Lung (tissue), 12 donors: Measurements from ENCODE around the gene IL17RD. TPM values are rescaled to one million over a fixed set of nuclear protein-coding genes. Genes with fewer than 3 reads are reported as not detected.

Experiments used
- ATAC-seq: fragments of 200-7000 bp; cut with Tn5 transposase; one replicate; pipeline ENCODE4 v1.9.1; 2020; ENCODE audit warnings: moderate number of reproducible peaks; ENCODE audit not compliant: insufficient read depth, low FRiP score
- DNase-seq, 3 donors: peaks; one replicate each; pipeline ENCODE4 v3.0.0-alpha.2; 2013 to 2017
- H3K27ac ChIP-seq, 2 donors: one replicate each; pipeline ENCODE4 v1.5.1; 2013; ENCODE audit warnings: mild to moderate bottlenecking in 2 of 2, moderate library complexity in 2 of 2, control low read depth in 1 of 2, inconsistent platforms in 1 of 2, low read depth in 1 of 2, low read length in 1 of 2
- H3K27me3 ChIP-seq, 3 donors: one replicate each; pipeline ENCODE4 v1.5.1; 2013; ENCODE audit warnings: low read length in 2 of 3; ENCODE audit not compliant: control insufficient read depth in 3 of 3, insufficient read depth in 3 of 3
- H3K36me3 ChIP-seq, 4 donors: one replicate each; pipeline ENCODE4 v1.5.1; 2013; ENCODE audit warnings: low read length in 4 of 4, mild to moderate bottlenecking in 1 of 4, moderate library complexity in 1 of 4; ENCODE audit not compliant: control insufficient read depth in 4 of 4, insufficient read depth in 4 of 4
- H3K4me1 ChIP-seq, 5 donors: one replicate each; pipeline ENCODE4 v1.5.1; 2013; ENCODE audit warnings: low read length in 5 of 5, mild to moderate bottlenecking in 2 of 5, moderate library complexity in 1 of 5; ENCODE audit not compliant: control insufficient read depth in 5 of 5, insufficient read depth in 5 of 5
- H3K4me3 ChIP-seq: one replicate; pipeline ENCODE4 v1.5.1; 2013; ENCODE audit warnings: mild to moderate bottlenecking, control low read depth, moderate library complexity
- H3K9ac ChIP-seq, 2 donors: one replicate each; pipeline ENCODE4 v1.5.1; 2013; ENCODE audit warnings: low read length in 2 of 2, control low read depth in 1 of 2; ENCODE audit not compliant: insufficient read depth in 1 of 2
- H3K9me3 ChIP-seq, 4 donors: one replicate each; pipeline ENCODE4 v1.5.1; 2013; ENCODE audit warnings: low read length in 3 of 4, mild to moderate bottlenecking in 1 of 4, moderate library complexity in 1 of 4; ENCODE audit not compliant: control insufficient read depth in 4 of 4, insufficient read depth in 3 of 4
- WGBS, 2 donors: extraction: QIAGEN DNeasy Blood & Tissue Kit; methylation state at CpG; one replicate each; pipeline ENCODE4 v1.1.7; 2013; 5-methylcytosine and 5-hydroxymethylcytosine counted together
- polyA plus RNA-seq, 2 donors: library from polyadenylated mRNA; stranded (reverse); fragments of 200-250 nt; gene quantifications; one replicate each; pipeline ENCODE4 v1.2.1, GENCODE V29; 2013
- total RNA-seq, 2 donors: library from RNA; depleted of rRNA in 1 of 2; stranded (reverse); fragments of >200 nt in 1 of 2; gene quantifications; one replicate each; pipeline ENCODE4 v1.2.1, GENCODE V29; 2014 to 2021
- TF ChIP-seq, protein P1 (sequence below): IDR thresholded peaks from 2 replicates; pipeline ENCODE4 v1.5.1; 2012; ENCODE audit warnings: mild to moderate bottlenecking; ENCODE audit errors: control extremely low read depth, extremely low read depth
- donor health status: control.
- donor health status: control.
- donor health status: Bipolar disorder and iron deficiency.
- donor health status: healthy.
- donor health status: DM: yes; HTN: yes; CAD: no.

The IL17RD gene
- total and polyA plus RNA-seq, 4 donors: 0.22 to 4.8 (median 1.1) TPM

DNA sequence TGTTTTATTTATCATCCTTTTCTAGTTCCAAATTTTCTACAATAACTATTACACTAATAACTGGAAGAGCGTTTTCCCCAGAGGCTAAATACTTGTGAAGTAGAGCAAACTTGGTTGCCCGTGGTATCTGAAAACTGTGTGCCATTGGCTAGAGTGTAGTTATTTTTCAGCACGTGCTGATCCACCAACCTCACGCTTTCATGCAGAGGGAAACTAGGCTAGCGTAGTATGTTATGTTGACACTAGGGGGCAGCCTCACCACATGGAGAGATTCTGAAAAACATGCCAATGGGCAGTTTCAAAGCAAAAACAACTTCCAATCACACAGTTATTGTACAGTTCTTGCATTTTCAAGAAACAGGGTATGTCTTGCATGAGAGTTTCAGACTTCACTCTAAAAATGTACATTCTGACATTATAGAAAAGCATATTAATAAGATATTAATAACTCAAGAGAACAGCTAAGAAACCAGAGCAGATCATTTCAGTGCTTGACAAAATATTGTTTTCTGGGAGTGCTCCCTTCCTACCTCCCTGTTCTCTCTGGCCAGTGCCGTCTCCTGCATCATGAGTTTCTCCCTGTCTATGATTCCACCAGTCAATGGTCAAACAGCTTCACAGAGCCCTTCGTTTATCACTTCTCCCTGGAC is 65.0 kb downstream of the IL17RD start:
- peak; percentile 86 for ATAC-seq
- 14 to 16% methylated on average over 7 of the region's 7 CpGs for WGBS, 2 donors
- no peaks in the 10 kb centered on the region for H3K27me3 ChIP-seq
- peak; percentile 78 to 88 (median 85) for DNase-seq
- H3K9ac ChIP-seq: no peak overlapping the region
- H3K36me3 ChIP-seq: peaks cover 0 to 32% (median 1%) of the 10 kb centered on the region in 4 donors
- TF ChIP-seq, protein P1, sequence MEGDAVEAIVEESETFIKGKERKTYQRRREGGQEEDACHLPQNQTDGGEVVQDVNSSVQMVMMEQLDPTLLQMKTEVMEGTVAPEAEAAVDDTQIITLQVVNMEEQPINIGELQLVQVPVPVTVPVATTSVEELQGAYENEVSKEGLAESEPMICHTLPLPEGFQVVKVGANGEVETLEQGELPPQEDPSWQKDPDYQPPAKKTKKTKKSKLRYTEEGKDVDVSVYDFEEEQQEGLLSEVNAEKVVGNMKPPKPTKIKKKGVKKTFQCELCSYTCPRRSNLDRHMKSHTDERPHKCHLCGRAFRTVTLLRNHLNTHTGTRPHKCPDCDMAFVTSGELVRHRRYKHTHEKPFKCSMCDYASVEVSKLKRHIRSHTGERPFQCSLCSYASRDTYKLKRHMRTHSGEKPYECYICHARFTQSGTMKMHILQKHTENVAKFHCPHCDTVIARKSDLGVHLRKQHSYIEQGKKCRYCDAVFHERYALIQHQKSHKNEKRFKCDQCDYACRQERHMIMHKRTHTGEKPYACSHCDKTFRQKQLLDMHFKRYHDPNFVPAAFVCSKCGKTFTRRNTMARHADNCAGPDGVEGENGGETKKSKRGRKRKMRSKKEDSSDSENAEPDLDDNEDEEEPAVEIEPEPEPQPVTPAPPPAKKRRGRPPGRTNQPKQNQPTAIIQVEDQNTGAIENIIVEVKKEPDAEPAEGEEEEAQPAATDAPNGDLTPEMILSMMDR: peak; percentile 85
- H3K27ac ChIP-seq: no peak overlapping the region
- no peaks in the 10 kb centered on the region for H3K9me3 ChIP-seq
- no peaks in the 10 kb centered on the region for H3K4me1 ChIP-seq
- H3K4me3 ChIP-seq: no peak overlapping the region

- H3K27me3 ChIP-seq: no peaks in the 10 kb centered on the region
- DNase-seq (no peak), ATAC-seq (no peak)
- no peaks in the 10 kb centered on the region for H3K9me3 ChIP-seq
- no peak overlapping the region for H3K4me3 ChIP-seq
- WGBS, 2 donors: 79 to 85% methylated on average over 6 of the region's 6 CpGs
- H3K27ac ChIP-seq: no peak overlapping the region
- peaks cover 0 to 9% (median 3%) of the 10 kb centered on the region in 5 donors for H3K4me1 ChIP-seq
- H3K9ac ChIP-seq: no peak overlapping the region
- TF ChIP-seq, protein P1: no peak
- H3K36me3 ChIP-seq: peaks cover 0 to 26% (median 1%) of the 10 kb centered on the region in 4 donors
These were observed 66.5 kb downstream of the IL17RD start for GRCh38 chr3:57098418-57099310.

GRCh38 chr3:57097536-57097935 is 67.6 kb downstream of the IL17RD start:
- peaks cover 0 to 9% (median 3%) of the 10 kb centered on the region in 5 donors for H3K4me1 ChIP-seq
- DNase-seq (no peak), ATAC-seq (no peak)
- H3K27me3 ChIP-seq: no peaks in the 10 kb centered on the region
- H3K4me3 ChIP-seq: no peak overlapping the region
- peaks cover 0 to 24% (median 1%) of the 10 kb centered on the region in 4 donors for H3K36me3 ChIP-seq
- TF ChIP-seq, protein P1: no peak
- H3K9me3 ChIP-seq: no peaks in the 10 kb centered on the region
- no peak overlapping the region for H3K27ac ChIP-seq
- WGBS, 2 donors: 96 to 97% methylated on average over 23 of the region's 23 CpGs
- no peak overlapping the region for H3K9ac ChIP-seq
